Aorta (tissue), 5 donors: ENCODE results near the gene ZGRF1. TPM values are rescaled to one million over a fixed set of nuclear protein-coding genes. Genes with fewer than 3 reads are reported as not detected.
"Not testable (repeated sequence)": the region's sequence is repeated elsewhere in the genome, so short reads cannot be mapped to it uniquely, and the experiment has no call there.

Source experiments
- ATAC-seq: fragments of 200-7000 bp; cut with Tn5 transposase; one replicate; pipeline ENCODE4 v1.9.1; 2022; ENCODE audit warnings: moderate library complexity; ENCODE audit not compliant: low FRiP score
- DNase-seq, 2 donors: peaks; one replicate each; pipeline ENCODE4 v3.0.0-alpha.2; 2020
- H3K27ac ChIP-seq, 2 donors: one replicate each; pipeline ENCODE4 v1.5.1; 2013; ENCODE audit warnings: low read length in 2 of 2, mild to moderate bottlenecking in 2 of 2, moderate library complexity in 2 of 2, control low read depth in 1 of 2, inconsistent platforms in 1 of 2, low read depth in 1 of 2
- H3K27me3 ChIP-seq, 2 donors: one replicate each; pipeline ENCODE4 v1.6.1; 2013; ENCODE audit warnings: control low read depth in 1 of 2, low read length in 1 of 2, mild to moderate bottlenecking in 1 of 2, moderate library complexity in 1 of 2; ENCODE audit not compliant: insufficient read depth in 2 of 2, control insufficient read depth in 1 of 2
- H3K36me3 ChIP-seq, 2 donors: one replicate each; pipeline ENCODE4 v1.6.1; 2013; ENCODE audit warnings: control low read depth in 1 of 2, low read length in 1 of 2, mild to moderate bottlenecking in 1 of 2; ENCODE audit not compliant: insufficient read depth in 2 of 2, control insufficient read depth in 1 of 2
- H3K4me1 ChIP-seq, 2 donors: one replicate each; pipeline ENCODE4 v1.6.1; 2013; ENCODE audit warnings: low read length in 2 of 2, control low read depth in 1 of 2, mild to moderate bottlenecking in 1 of 2, moderate library complexity in 1 of 2; ENCODE audit not compliant: insufficient read depth in 2 of 2, control insufficient read depth in 1 of 2
- H3K4me3 ChIP-seq, 2 donors: one replicate each; pipeline ENCODE4 v1.5.1; 2013; ENCODE audit warnings: low read length in 2 of 2, control low read depth in 1 of 2, mild to moderate bottlenecking in 1 of 2
- H3K9me3 ChIP-seq: one replicate; pipeline ENCODE4 v1.6.1; 2013; ENCODE audit warnings: mild to moderate bottlenecking, low read length; ENCODE audit not compliant: control insufficient read depth
- WGBS, 2 donors: extraction: QIAGEN DNeasy Blood & Tissue Kit; methylation state at CpG; one replicate each; pipeline ENCODE4 v1.1.7; 2013; 5-methylcytosine and 5-hydroxymethylcytosine counted together
- intact Hi-C, 2 donors: fragments of 100-400 bp; cut with DNase I; formaldehyde crosslinking; loops; one replicate each; pipeline versions ENCODE4 v1.14.2 to v1.15.0; 2022
- polyA plus RNA-seq, 2 donors: library from polyadenylated mRNA; stranded (reverse); fragments of 200-250 nt; gene quantifications; one replicate each; pipeline ENCODE4 v1.2.3, GENCODE V29; 2013
- total RNA-seq, 2 donors: library from RNA; stranded (reverse); fragmentation: NEBNext Ultra II Directional; extraction: Animal tissue kit (Norgen Biotek cat#: 25700); gene quantifications; one replicate each; pipeline ENCODE4 v1.2.1, GENCODE V29; 2021
- donor health status: healthy with polysubstance abuse.
- donor health status: Bipolar disorder and iron deficiency.
- donor health status: DM: no; HTN: no; CAD: no.
- donor health status: DM: no; HTN: no; CAD: no.
- donor health status: DM: yes; HTN: yes; CAD: no.

ZGRF1 gene
- total and polyA plus RNA-seq, 4 donors, result 2.9 to 6.3 (median 5.4) TPM; not detected in 1

- Histone ChIP-seq H3K4me3 (no peak overlapping the region), H3K9me3 (no peaks in the 10 kb centered on the region), H3K27me3 (no peaks in the 10 kb centered on the region), H3K27ac (no peak overlapping the region), H3K4me1 (no peaks in the 10 kb centered on the region), H3K36me3 (no peaks in the 10 kb centered on the region)
- ATAC-seq (no peak), DNase-seq (no peak)
- 92 to 94% methylated on average over 2 of the region's 2 CpGs for WGBS, 2 donors
- intact Hi-C loops, result no loop called here
These were observed 19.7 kb downstream of the ZGRF1 start for GRCh38 chr4:112616984-112617383.

GRCh38 chr4:112612814-112613213 lies 23.9 kb downstream of the ZGRF1 start:
- ATAC-seq, result not testable (repeated sequence)
- WGBS, 2 donors, result 72 to 92% methylated on average over 2 of the region's 2 CpGs

DNA sequence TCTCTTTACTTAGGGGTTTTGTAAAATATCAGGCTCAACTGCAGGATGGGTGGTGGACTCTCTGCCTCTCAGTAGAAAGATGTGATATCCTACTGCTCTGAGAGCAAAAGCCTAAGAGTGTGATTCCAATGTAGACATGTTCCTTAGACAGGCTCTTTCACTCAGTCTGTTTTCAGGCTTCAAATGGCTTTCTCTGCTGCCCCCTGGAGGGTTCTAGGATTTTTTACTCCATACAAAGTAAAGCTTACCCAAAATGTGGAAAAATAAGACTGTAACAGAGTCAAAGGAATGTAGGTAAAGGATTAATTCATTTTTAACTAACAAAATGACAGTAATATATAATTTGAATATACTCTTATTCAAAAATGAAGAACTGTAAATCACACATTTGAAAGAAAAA lies 32.1 kb downstream of the ZGRF1 start:
- intact Hi-C loops, result loop anchor here in 1 of 2 donors (5.0 kb wide), 1 partner anchor 277 kb away; no protein-coding TSS in a partner anchor
- peak; percentile 74 for ATAC-seq
- no peak for DNase-seq

More at GRCh38 chr4:112612814-112613213, 23.9 kb downstream of the ZGRF1 start:
- H3K36me3 ChIP-seq, intact Hi-C loops, H3K4me1 ChIP-seq, H3K27me3 ChIP-seq, H3K27ac ChIP-seq, DNase-seq, H3K4me3 ChIP-seq, H3K9me3 ChIP-seq: not testable (repeated sequence)

DNA sequence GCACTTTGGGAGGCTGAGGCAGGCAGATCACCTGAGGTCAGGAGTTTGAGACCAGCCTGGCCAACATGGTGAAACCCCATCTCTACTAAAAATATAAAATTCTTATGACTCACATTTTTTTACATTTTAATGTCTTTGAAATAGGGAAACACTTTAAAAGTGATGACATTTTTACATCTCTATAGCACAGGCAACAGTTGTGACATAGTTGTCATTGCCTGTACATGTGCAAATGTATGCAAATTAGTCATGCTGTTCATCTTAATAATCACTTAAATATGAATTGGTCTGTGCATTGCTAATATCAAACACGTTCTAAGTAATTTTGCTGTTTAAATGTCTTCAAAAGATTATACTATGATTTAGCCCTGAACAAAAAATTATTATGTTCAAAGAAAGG lies 41.7 kb downstream of the ZGRF1 start:
- Histone ChIP-seq H3K27me3 (no peaks in the 10 kb centered on the region), H3K9me3 (no peaks in the 10 kb centered on the region), H3K36me3 (no peaks in the 10 kb centered on the region), H3K4me1 (no peaks in the 10 kb centered on the region), H3K27ac (no peak overlapping the region), H3K4me3 (no peak overlapping the region)
- DNase-seq, result no peak
- ATAC-seq, result no peak
- intact Hi-C loops, result no loop called here
- WGBS, 2 donors, result 93 to 96% methylated on average over 1 of the region's 1 CpG

More for the DNA sequence above, 32.1 kb downstream of the ZGRF1 start:
- no peak overlapping the region for H3K27ac ChIP-seq
- no peaks in the 10 kb centered on the region for H3K27me3 ChIP-seq
- no peaks in the 10 kb centered on the region for H3K4me1 ChIP-seq
- H3K9me3 ChIP-seq, result no peaks in the 10 kb centered on the region
- no peak overlapping the region for H3K4me3 ChIP-seq
- no peaks in the 10 kb centered on the region for H3K36me3 ChIP-seq

DNA sequence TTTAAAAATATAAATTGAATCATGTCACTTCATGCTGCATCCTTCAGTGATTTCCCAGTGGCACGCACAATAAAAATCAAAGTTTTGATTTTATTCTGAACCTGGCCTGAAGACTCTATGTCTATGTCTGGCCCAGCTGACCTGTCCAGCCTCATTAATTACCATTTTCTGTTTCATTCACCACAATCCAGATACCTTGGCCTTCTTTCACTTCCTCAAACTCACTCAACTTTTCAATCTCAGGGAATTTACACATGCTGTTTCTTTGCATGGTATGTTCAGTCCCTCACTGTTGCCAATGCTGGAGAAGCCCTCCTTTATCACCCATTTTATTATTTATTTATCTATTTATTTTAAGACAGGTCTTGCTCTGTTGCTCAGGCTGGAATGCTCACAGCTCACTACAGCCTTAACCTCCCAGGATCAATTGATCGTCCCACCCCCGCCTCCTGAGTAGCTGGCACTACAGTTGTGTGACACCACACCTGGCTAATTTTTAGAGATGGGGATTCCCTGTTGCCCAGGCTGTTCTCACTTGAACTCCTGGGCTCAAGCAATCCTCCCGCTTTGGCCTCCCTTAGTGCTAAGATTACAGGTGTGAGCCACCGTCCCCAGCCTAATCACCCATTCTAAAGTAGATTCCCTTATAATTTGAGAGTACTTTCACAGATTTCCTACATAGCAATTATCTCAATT lies 43.1 kb downstream of the ZGRF1 start:
- WGBS, 2 donors, result 88 to 98% methylated on average over 5 of the region's 5 CpGs
- Histone ChIP-seq H3K4me3 (no peak overlapping the region), H3K27me3 (no peaks in the 10 kb centered on the region), H3K4me1 (no peaks in the 10 kb centered on the region), H3K27ac (no peak overlapping the region), H3K9me3 (no peaks in the 10 kb centered on the region), H3K36me3 (no peaks in the 10 kb centered on the region)
- DNase-seq (no peak), ATAC-seq (no peak)
- intact Hi-C loops, result no loop called here

DNA sequence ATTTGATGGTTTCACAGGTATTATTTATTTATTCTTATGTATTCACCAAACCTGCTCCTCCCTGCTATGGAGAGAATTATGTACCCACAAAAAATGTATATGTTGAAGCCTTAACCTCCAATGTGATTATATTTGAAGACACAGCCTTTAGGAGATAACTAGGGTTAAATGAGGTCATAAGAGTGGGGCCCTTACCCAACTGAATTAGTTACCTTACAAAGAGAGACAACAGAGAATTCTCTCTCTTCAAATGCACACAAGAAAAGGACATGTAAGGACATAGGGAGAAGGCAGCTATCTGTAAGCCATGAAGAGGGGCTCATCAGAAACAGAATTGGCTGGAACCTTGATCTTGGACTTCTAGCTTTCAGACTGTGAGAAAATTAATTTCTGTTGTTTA lies 44.0 kb downstream of the ZGRF1 start:
- DNase-seq (no peak), ATAC-seq (no peak)
- Histone ChIP-seq H3K27me3 (no peaks in the 10 kb centered on the region), H3K4me3 (no peak overlapping the region), H3K9me3 (no peaks in the 10 kb centered on the region), H3K27ac (no peak overlapping the region), H3K4me1 (no peaks in the 10 kb centered on the region), H3K36me3 (no peaks in the 10 kb centered on the region)
- intact Hi-C loops, result no loop called here

DNA sequence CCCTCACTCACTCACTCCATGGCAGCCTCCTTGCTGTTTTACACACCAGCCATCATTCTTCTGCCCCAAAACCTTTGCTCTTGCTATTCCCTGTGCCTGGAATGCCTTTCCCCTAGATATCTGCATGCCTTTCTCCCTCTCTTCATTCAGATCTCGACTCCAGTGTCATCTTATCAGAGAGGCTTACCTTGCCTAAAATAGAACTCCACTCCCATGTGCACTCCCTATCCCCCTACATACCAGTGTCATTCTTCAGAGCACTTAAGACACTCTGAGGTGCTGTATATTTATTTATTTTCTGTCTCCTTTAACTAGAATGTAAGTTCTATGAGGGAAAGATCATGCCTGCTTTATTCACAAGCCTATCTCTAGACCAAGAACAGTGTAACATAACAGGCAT lies 45.1 kb downstream of the ZGRF1 start:
- H3K27ac ChIP-seq, result no peak overlapping the region
- H3K36me3 ChIP-seq, result no peaks in the 10 kb centered on the region
- DNase-seq, result no peak
- H3K27me3 ChIP-seq, result no peaks in the 10 kb centered on the region
- H3K4me3 ChIP-seq, result no peak overlapping the region
- H3K9me3 ChIP-seq, result no peaks in the 10 kb centered on the region
- 53% methylated on average over 1 of the region's 1 CpG for WGBS, 2 donors
- H3K4me1 ChIP-seq, result no peaks in the 10 kb centered on the region
- ATAC-seq, result no peak
- intact Hi-C loops, result no loop called here

GRCh38 chr4:112589206-112589605 lies 47.5 kb downstream of the ZGRF1 start:
- intact Hi-C loops, result no loop called here
- no peak for ATAC-seq
- no peaks in the 10 kb centered on the region for H3K4me1 ChIP-seq

GRCh38 chr4:112585977-112586736 lies 50.6 kb downstream of the ZGRF1 start:
- no peak overlapping the region for H3K27ac ChIP-seq
- WGBS, 2 donors, result 97 to 98% methylated on average over 2 of the region's 2 CpGs
- no peaks in the 10 kb centered on the region for H3K9me3 ChIP-seq
- H3K4me1 ChIP-seq, result no peaks in the 10 kb centered on the region
- ATAC-seq, result no peak
- H3K27me3 ChIP-seq, result no peaks in the 10 kb centered on the region
- no peak for DNase-seq
- peaks cover 0 to 2% of the 10 kb centered on the region in 2 donors for H3K36me3 ChIP-seq
- no peak overlapping the region for H3K4me3 ChIP-seq
- intact Hi-C loops, result no loop called here

More at GRCh38 chr4:112589206-112589605, 47.5 kb downstream of the ZGRF1 start:
- no peaks in the 10 kb centered on the region for H3K9me3 ChIP-seq
- DNase-seq, result no peak
- H3K4me3 ChIP-seq, result no peak overlapping the region
- no peak overlapping the region for H3K27ac ChIP-seq
- H3K36me3 ChIP-seq, result no peaks in the 10 kb centered on the region
- no peaks in the 10 kb centered on the region for H3K27me3 ChIP-seq
